ENCODE data around the gene DYNC2H1.

Gene DYNC2H1

GRCh38 chr11:103528596-103528995 lies 419.4 kb downstream of the DYNC2H1 start:
- ChIA-PET CTCF (no interaction called here), POLR2A (no interaction called here)
- TF ChIP-seq SUZ12 (IDR thresholded peaks at IDR 0.05) (no peak), FOXM1 (IDR thresholded peaks at IDR 0.05; ENCODE audit: borderline replicate concordance) (no peak), ELF4 (IDR thresholded peaks at IDR 0.05) (no peak), NFRKB (IDR thresholded peaks at IDR 0.05) (no peak), SP1 (IDR thresholded peaks at IDR 0.05) (no peak), FOXK2 (IDR thresholded peaks at IDR 0.05) (no peak), ARNT (IDR thresholded peaks at IDR 0.05) (no peak), BHLHE40 (IDR thresholded peaks at IDR 0.05; ENCODE audit: borderline replicate concordance) (no peak), PKNOX1 (IDR thresholded peaks at IDR 0.05) (no peak), TARDBP (IDR thresholded peaks at IDR 0.05) (no peak), LEF1 (IDR thresholded peaks at IDR 0.05; ENCODE audit: borderline replicate concordance) (no peak), CTBP1 (IDR thresholded peaks at IDR 0.05; ENCODE audit: borderline replicate concordance) (no peak), FOXA1 (IDR thresholded peaks at IDR 0.05) (no peak), L3MBTL2 (conservative IDR thresholded peaks at IDR 0.05) (no peak), HDGF (IDR thresholded peaks at IDR 0.05; ENCODE audit: borderline replicate concordance) (no peak)
- DNase-seq (ENCODE audit: extremely low spot score), result no peak

- ChIA-PET CTCF (no interaction called here), POLR2A (no interaction called here)
- no peak for DNase-seq (ENCODE audit: extremely low spot score)
- no peak for TF ChIP-seq PKNOX1 (IDR thresholded peaks at IDR 0.05)
- no peak for TF ChIP-seq ELF4 (IDR thresholded peaks at IDR 0.05)
- no peak for TF ChIP-seq ARNT (IDR thresholded peaks at IDR 0.05)
- TF ChIP-seq BHLHE40 (IDR thresholded peaks at IDR 0.05; ENCODE audit: borderline replicate concordance), result no peak
- TF ChIP-seq FOXM1 (IDR thresholded peaks at IDR 0.05; ENCODE audit: borderline replicate concordance), result no peak
- TF ChIP-seq FOXA1 (IDR thresholded peaks at IDR 0.05), result no peak
- TF ChIP-seq TARDBP (IDR thresholded peaks at IDR 0.05), result no peak
- no peak for TF ChIP-seq NFRKB (IDR thresholded peaks at IDR 0.05)
- no peak for TF ChIP-seq SUZ12 (IDR thresholded peaks at IDR 0.05)
- no peak for TF ChIP-seq ZNF384 (IDR thresholded peaks at IDR 0.05)
Measured at GRCh38 chr11:103529181-103529684, 420.0 kb downstream of the DYNC2H1 start.

All from HEK293T (cell line).